Subcutaneous abdominal adipose tissue (tissue), 5 donors: Measurements from ENCODE around the gene TEX38.

Experiments
- H3K27ac ChIP-seq: one replicate; pipeline ENCODE4 v1.7.0; 2013; ENCODE audit warnings: low read depth, mild to moderate bottlenecking, inconsistent platforms, low read length, moderate library complexity
- H3K27me3 ChIP-seq, 5 donors: one replicate each; pipeline ENCODE4 v1.7.0; 2013; ENCODE audit warnings: low read length in 5 of 5, inconsistent platforms in 1 of 5; ENCODE audit not compliant: control insufficient read depth in 5 of 5, insufficient read depth in 4 of 5
- H3K36me3 ChIP-seq, 5 donors: one replicate each; pipeline ENCODE4 v1.7.0; 2013; ENCODE audit warnings: low read length in 5 of 5; ENCODE audit not compliant: control insufficient read depth in 5 of 5, insufficient read depth in 5 of 5
- H3K4me1 ChIP-seq, 5 donors: one replicate each; pipeline ENCODE4 v1.7.0; 2013; ENCODE audit warnings: low read length in 5 of 5, mild to moderate bottlenecking in 3 of 5, moderate library complexity in 1 of 5; ENCODE audit not compliant: control insufficient read depth in 5 of 5, insufficient read depth in 5 of 5
- H3K4me3 ChIP-seq, 5 donors: one replicate each; pipeline ENCODE4 v1.7.0; 2013; ENCODE audit warnings: low read length in 5 of 5, low read depth in 1 of 5
- H3K9ac ChIP-seq, 5 donors: one replicate each; pipeline ENCODE4 v1.7.0; 2013; ENCODE audit warnings: low read length in 5 of 5, mild to moderate bottlenecking in 4 of 5, moderate library complexity in 3 of 5
- H3K9me3 ChIP-seq, 5 donors: one replicate each; pipeline ENCODE4 v1.7.0; 2013; ENCODE audit warnings: low read length in 5 of 5; ENCODE audit not compliant: control insufficient read depth in 5 of 5
- donor health status: healthy.
- donor health status: healthy.
- donor health status: healthy.
- donor health status: healthy.
- donor health status: healthy.

The TEX38 gene

GRCh38 chr1:46670134-46670533, 1.5 kb upstream of the TEX38 start:
- H3K27me3 ChIP-seq, result no peaks in the 10 kb centered on the region
- H3K9ac ChIP-seq, result no peak overlapping the region
- H3K4me3 ChIP-seq, result no peak overlapping the region
- H3K4me1 ChIP-seq, result peaks cover 12 to 29% (median 24%) of the 10 kb centered on the region in 5 donors
- H3K36me3 ChIP-seq, result peaks cover 7 to 32% (median 14%) of the 10 kb centered on the region in 5 donors
- no peaks in the 10 kb centered on the region for H3K9me3 ChIP-seq
- H3K27ac ChIP-seq, result no peak overlapping the region

GRCh38 chr1:46672696-46673095, 1.0 kb downstream of the TEX38 start:
- Histone ChIP-seq H3K9me3 (no peaks in the 10 kb centered on the region), H3K4me3 (no peak overlapping the region), H3K27ac (no peak overlapping the region), H3K4me1 (peaks cover 0 to 11% (median 6%) of the 10 kb centered on the region in 5 donors), H3K36me3 (peaks cover 22 to 48% (median 24%) of the 10 kb centered on the region in 5 donors), H3K27me3 (no peaks in the 10 kb centered on the region), H3K9ac (no peak overlapping the region)

GRCh38 chr1:46673749-46674182, 2.1 kb downstream of the TEX38 start:
- no peak overlapping the region for H3K27ac ChIP-seq
- peaks cover 0 to 4% (median 1%) of the 10 kb centered on the region in 5 donors for H3K4me1 ChIP-seq
- H3K27me3 ChIP-seq, result no peaks in the 10 kb centered on the region
- H3K36me3 ChIP-seq, result peaks cover 27 to 58% (median 29%) of the 10 kb centered on the region in 5 donors
- no peak overlapping the region for H3K4me3 ChIP-seq
- H3K9ac ChIP-seq, result no peak overlapping the region
- no peaks in the 10 kb centered on the region for H3K9me3 ChIP-seq

- no peaks in the 10 kb centered on the region for H3K27me3 ChIP-seq
- no peaks in the 10 kb centered on the region for H3K4me1 ChIP-seq
- H3K36me3 ChIP-seq, result peaks cover 40 to 75% (median 42%) of the 10 kb centered on the region in 5 donors
- H3K9me3 ChIP-seq, result no peaks in the 10 kb centered on the region
- H3K27ac ChIP-seq, result no peak overlapping the region
- no peak overlapping the region for H3K9ac ChIP-seq
- H3K4me3 ChIP-seq, result no peak overlapping the region
Observed at GRCh38 chr1:46675549-46676314, 4.1 kb downstream of the TEX38 start.

- Histone ChIP-seq H3K27ac (no peak overlapping the region), H3K9me3 (no peaks in the 10 kb centered on the region), H3K27me3 (no peaks in the 10 kb centered on the region), H3K36me3 (peaks cover 44 to 82% (median 49%) of the 10 kb centered on the region in 5 donors), H3K4me1 (peaks cover 0 to 3% (median 0%) of the 10 kb centered on the region in 5 donors), H3K9ac (no peak overlapping the region), H3K4me3 (no peak overlapping the region)
Observed at GRCh38 chr1:46676531-46676930, 4.9 kb downstream of the TEX38 start.

- Histone ChIP-seq H3K9ac (no peak overlapping the region), H3K27me3 (no peaks in the 10 kb centered on the region), H3K9me3 (no peaks in the 10 kb centered on the region), H3K36me3 (peaks cover 52 to 89% (median 56%) of the 10 kb centered on the region in 5 donors), H3K4me3 (no peak overlapping the region), H3K4me1 (peaks cover 0 to 10% (median 0%) of the 10 kb centered on the region in 5 donors), H3K27ac (no peak overlapping the region)
Observed at GRCh38 chr1:46677339-46677738, 5.7 kb downstream of the TEX38 start.

- H3K27me3 ChIP-seq, result no peaks in the 10 kb centered on the region
- H3K4me3 ChIP-seq, result no peak overlapping the region
- H3K9ac ChIP-seq, result no peak overlapping the region
- H3K9me3 ChIP-seq, result no peaks in the 10 kb centered on the region
- peaks cover 66 to 92% (median 76%) of the 10 kb centered on the region in 5 donors for H3K36me3 ChIP-seq
- H3K4me1 ChIP-seq, result peaks cover 0 to 17% (median 0%) of the 10 kb centered on the region in 5 donors
- no peak overlapping the region for H3K27ac ChIP-seq
Observed at GRCh38 chr1:46679789-46680573, 8.3 kb downstream of the TEX38 start.

GRCh38 chr1:46681333-46682034, 9.8 kb downstream of the TEX38 start:
- peaks cover 0 to 24% (median 0%) of the 10 kb centered on the region in 5 donors for H3K4me1 ChIP-seq
- peaks cover 71 to 94% (median 76%) of the 10 kb centered on the region in 5 donors for H3K36me3 ChIP-seq
- H3K9ac ChIP-seq, result no peak overlapping the region
- no peak overlapping the region for H3K4me3 ChIP-seq
- no peak overlapping the region for H3K27ac ChIP-seq
- H3K9me3 ChIP-seq, result no peaks in the 10 kb centered on the region
- no peaks in the 10 kb centered on the region for H3K27me3 ChIP-seq

- no peak overlapping the region for H3K27ac ChIP-seq
- peaks cover 66 to 94% (median 81%) of the 10 kb centered on the region in 5 donors for H3K36me3 ChIP-seq
- peaks cover 0 to 30% (median 2%) of the 10 kb centered on the region in 5 donors for H3K4me1 ChIP-seq
- H3K9ac ChIP-seq, result no peak overlapping the region
- no peak overlapping the region for H3K4me3 ChIP-seq
- H3K27me3 ChIP-seq, result no peaks in the 10 kb centered on the region
- no peaks in the 10 kb centered on the region for H3K9me3 ChIP-seq
Observed at GRCh38 chr1:46682064-46682463, 10.4 kb downstream of the TEX38 start.
